H1 (cell line): ENCODE data around the gene SNX2. TPM values are rescaled to one million over a fixed set of nuclear protein-coding genes. Genes with fewer than 3 reads are reported as not detected.

Experiments
- CTCF ChIA-PET: fragments of 300-600 bp; sonication (Branson Sonifier 250); formaldehyde crosslinking; loops from one replicate; lab custom pipeline; 2021; ENCODE audit not compliant: partially characterized antibody; lab: Charles Lee
- POLR2A ChIA-PET: fragments of 300-600 bp; sonication (Branson Sonifier 250); formaldehyde crosslinking; loops from one replicate; lab custom pipeline; 2021; ENCODE audit warnings: inconsistent platforms; ENCODE audit not compliant: partially characterized antibody; lab: Charles Lee
- DNase-seq, 2 experiments: peaks; one replicate each; pipeline versions ENCODE4 v3.0.0 to v3.0.0-alpha.2; 2010 to 2022; ENCODE audit warnings: low spot score in 2 of 2, low read depth in 1 of 2, mixed read lengths in 1 of 2
- FAIRE-seq: peaks from 2 replicates; lab custom pipeline; 2011; peaks lifted over from hg19 to GRCh38; lab: Jason Lieb, UNC
- H2AFZ ChIP-seq: 2 replicates; pipeline ENCODE4 v1.8.1; 2012; ENCODE audit warnings: low read length, inconsistent platforms
- H2AK5ac ChIP-seq: 2 replicates; pipeline ENCODE4 v1.6.1; 2013; ENCODE audit warnings: low read depth, low read length
- H2BK120ac ChIP-seq: replicated peaks from 2 replicates; pipeline ENCODE3; 2013; ENCODE audit warnings: low read depth, low read length, inconsistent platforms
- H2BK12ac ChIP-seq: 2 replicates; pipeline ENCODE4 v1.6.1; 2013; ENCODE audit warnings: low read depth, low read length
- H2BK15ac ChIP-seq: 2 replicates; pipeline ENCODE4 v1.6.1; 2013; ENCODE audit warnings: low read length
- H2BK20ac ChIP-seq: 2 replicates; pipeline ENCODE4 v1.6.1; 2013; ENCODE audit warnings: low read length
- H2BK5ac ChIP-seq: 2 replicates; pipeline ENCODE4 v1.6.1; 2013; ENCODE audit warnings: low read depth, low read length
- H3K14ac ChIP-seq: 2 replicates; pipeline ENCODE4 v1.6.1; 2013; ENCODE audit warnings: inconsistent platforms; ENCODE audit not compliant: insufficient read length
- H3K18ac ChIP-seq: 2 replicates; pipeline ENCODE4 v1.6.1; 2013; ENCODE audit warnings: low read length; ENCODE audit errors: extremely low read depth
- H3K23ac ChIP-seq: 2 replicates; pipeline ENCODE4 v1.6.1; 2013; ENCODE audit warnings: inconsistent platforms; ENCODE audit not compliant: insufficient read length
- H3K23me2 ChIP-seq: 2 replicates; pipeline ENCODE4 v1.6.1; 2013; ENCODE audit warnings: low read depth, low read length
- H3K27ac ChIP-seq: 2 replicates; pipeline ENCODE4 v1.6.1; 2011; ENCODE audit warnings: low read depth, low read length, inconsistent platforms
- H3K27me3 ChIP-seq, 4 experiments: replicated peaks in 1 of 4; 1 replicate in 1 of 4; 2 replicates in 3 of 4; pipeline versions ENCODE4 v1.6.1 to v1.8.1; 2011 to 2013; ENCODE audit warnings: low read length in 3 of 4, mild to moderate bottlenecking in 3 of 4, inconsistent platforms in 2 of 4, mixed read lengths in 2 of 4, moderate library complexity in 1 of 4; ENCODE audit not compliant: control insufficient read depth in 3 of 4, insufficient read depth in 3 of 4; ENCODE audit errors: extremely low read depth in 1 of 4
- H3K36me3 ChIP-seq, 4 experiments: 2 replicates each; pipeline versions ENCODE4 v1.6.1 to v1.8.1; 2011 to 2013; ENCODE audit warnings: mild to moderate bottlenecking in 4 of 4, low read length in 3 of 4, moderate library complexity in 2 of 4, control low read depth in 1 of 4, inconsistent platforms in 1 of 4; ENCODE audit not compliant: insufficient read depth in 4 of 4, control insufficient read depth in 2 of 4
- H3K4ac ChIP-seq: replicated peaks from 2 replicates; pipeline ENCODE3; 2013; ENCODE audit warnings: low read length, low read depth, mixed read lengths, inconsistent platforms; ENCODE audit not compliant: insufficient read length
- H3K4me1 ChIP-seq, 4 experiments: replicated peaks in 1 of 4; 1 replicate in 1 of 4; 2 replicates in 3 of 4; pipeline versions ENCODE4 v1.6.1 to v1.8.1; 2011 to 2013; ENCODE audit warnings: low read length in 3 of 4, inconsistent platforms in 2 of 4, mixed read lengths in 1 of 4; ENCODE audit not compliant: insufficient read depth in 4 of 4, control insufficient read depth in 3 of 4
- H3K4me2 ChIP-seq, 2 experiments: 2 replicates each; pipeline versions ENCODE4 v1.6.1 to v1.8.1; 2011 to 2013; ENCODE audit warnings: low read depth in 2 of 2, low read length in 2 of 2, control low read depth in 1 of 2, inconsistent platforms in 1 of 2, mild to moderate bottlenecking in 1 of 2; ENCODE audit not compliant: insufficient read depth in 1 of 2
- H3K4me3 ChIP-seq, 4 experiments: fragments of 200-600, 300-600 bp in 1 of 4; sonication (generic), shearing (Covaris generic), sonication (Bioruptor Twin) in 1 of 4; 2 replicates each; pipeline versions ENCODE4 v1.5.1 to v1.8.1; 2011 to 2016; ENCODE audit warnings: low read length in 4 of 4, low read depth in 3 of 4, control low read depth in 2 of 4, inconsistent platforms in 2 of 4, mild to moderate bottlenecking in 2 of 4, mixed read lengths in 1 of 4, moderate library complexity in 1 of 4; ENCODE audit not compliant: insufficient read depth in 2 of 4; ENCODE audit errors: extremely low read depth in 1 of 4
- H3K56ac ChIP-seq: replicated peaks from 2 replicates; pipeline ENCODE3; 2013; ENCODE audit warnings: low read depth, mild to moderate bottlenecking, mixed read lengths, low read length, inconsistent platforms; ENCODE audit not compliant: insufficient read length
- H3K79me1 ChIP-seq: 2 replicates; pipeline ENCODE4 v1.6.1; 2013; ENCODE audit warnings: low read depth, low read length, control low read depth
- H3K79me2 ChIP-seq, 2 experiments: 2 replicates each; pipeline versions ENCODE4 v1.6.1 to v1.8.1; 2012 to 2013; ENCODE audit warnings: low read length in 2 of 2, mild to moderate bottlenecking in 2 of 2, inconsistent platforms in 1 of 2; ENCODE audit not compliant: insufficient read depth in 2 of 2, control insufficient read depth in 1 of 2
- H3K9ac ChIP-seq, 4 experiments: replicated peaks in 1 of 4; 1 replicate in 1 of 4; 2 replicates in 3 of 4; pipeline versions ENCODE4 v1.6.1 to v1.8.1; 2011 to 2013; ENCODE audit warnings: low read depth in 3 of 4, low read length in 3 of 4, control low read depth in 2 of 4, mild to moderate bottlenecking in 2 of 4, moderate library complexity in 2 of 4, inconsistent platforms in 1 of 4; ENCODE audit errors: extremely low read depth in 1 of 4
- H3K9me3 ChIP-seq, 2 experiments: 2 replicates each; pipeline versions ENCODE4 v1.6.1 to v1.8.1; 2012 to 2013; ENCODE audit warnings: mild to moderate bottlenecking in 2 of 2, moderate library complexity in 2 of 2, control low read depth in 1 of 2, inconsistent platforms in 1 of 2, low read depth in 1 of 2, low read length in 1 of 2, mixed read lengths in 1 of 2; ENCODE audit not compliant: insufficient read depth in 2 of 2
- H4K20me1 ChIP-seq, 2 experiments: replicated peaks in 1 of 2; 2 replicates each; pipeline versions ENCODE3 to v1.8.1; 2011 to 2013; ENCODE audit warnings: inconsistent platforms in 2 of 2, low read length in 2 of 2, mild to moderate bottlenecking in 1 of 2; ENCODE audit not compliant: insufficient read depth in 2 of 2, control insufficient read depth in 1 of 2
- H4K5ac ChIP-seq: 2 replicates; pipeline ENCODE4 v1.6.1; 2013; ENCODE audit warnings: low read length, low read depth, mixed read lengths, inconsistent platforms; ENCODE audit not compliant: insufficient read length
- H4K8ac ChIP-seq: 2 replicates; pipeline ENCODE4 v1.8.0; 2013; ENCODE audit warnings: mild to moderate bottlenecking, moderate library complexity, low read length, inconsistent platforms; ENCODE audit not compliant: insufficient read depth; ENCODE audit errors: extremely low read depth
- H4K91ac ChIP-seq: replicated peaks from 2 replicates; pipeline ENCODE3; 2013; ENCODE audit warnings: low read length, mixed read lengths, inconsistent platforms; ENCODE audit not compliant: insufficient read length
- CBX8 ChIP-seq: fragments of 300-800, 300-1000 bp; sonication (generic); IDR thresholded peaks from 2 replicates; pipeline ENCODE4 v1.7.1; 2016; ENCODE audit warnings: low read depth, low read length, borderline replicate concordance
- NANOG ChIP-seq: IDR thresholded peaks from 2 replicates; pipeline ENCODE4 v1.6.1; 2011; ENCODE audit warnings: low read length, low read depth, mild to moderate bottlenecking, inconsistent platforms; ENCODE audit not compliant: insufficient read depth, poor library complexity, severe bottlenecking
- WGBS, 2 experiments: shearing (Covaris generic) in 1 of 2; methylation state at CpG; one replicate each; pipeline versions ENCODE4 v1.1.6 to v1.1.7; 2013 to 2015; ENCODE audit warnings: low lambda C conversion rate in 2 of 2, mixed read lengths in 2 of 2, inconsistent platforms in 1 of 2, low coverage in 1 of 2, missing lambda C conversion rate in 1 of 2; ENCODE audit not compliant: insufficient replicate concordance in 2 of 2, insufficient coverage in 1 of 2, insufficient read length in 1 of 2; ENCODE audit errors: extremely low coverage in 1 of 2, missing lambda C conversion rate in 1 of 2; 5-methylcytosine and 5-hydroxymethylcytosine counted together
- polyA plus RNA-seq, 7 experiments: library from polyadenylated mRNA; depleted of rRNA in 3 of 7; stranded (reverse) in 5 of 7; unstranded in 2 of 7; fragments of >200 nt in 5 of 7; fragments of 200-250 nt in 2 of 7; gene quantifications; 1 replicate in 5 of 7; 2 replicates in 1 of 7; 4 replicates in 1 of 7; pipeline versions ENCODE4 v1.2.1 to v1.2.3, GENCODE V29; 2011 to 2013; ENCODE audit warnings: missing spikeins in 2 of 7, mixed read lengths in 2 of 7
- total RNA-seq: library from RNA; stranded (reverse); fragmentation: NEBNext Ultra II Directional; extraction: Animal tissue kit (Norgen Biotek cat#: 25700); gene quantifications from 2 replicates; pipeline ENCODE4 v1.2.1, GENCODE V29; 2021

Gene SNX2
- total and polyA plus RNA-seq, 2 of the 8 experiments (the other 6 are each of a cell fraction or from before 2014, with no cell fraction given), result 51.0 to 61.2 TPM

- no peak overlapping the region for H2BK5ac ChIP-seq
- no peak overlapping the region for H3K27ac ChIP-seq
- no peak overlapping the region for H3K4me2 ChIP-seq
- H2BK120ac ChIP-seq, result no peak overlapping the region
- H3K23ac ChIP-seq, result no peak overlapping the region
- peak overlapping the region; percentile 18; the same call in 1 of the 2 replicates for H2AFZ ChIP-seq
- H4K5ac ChIP-seq, result no peak overlapping the region
- H3K9ac ChIP-seq, result no peak overlapping the region
- ChIA-PET CTCF (interaction anchor here (2.8 kb wide), 1 partner anchor 53 kb away, joined by 9 read pairs; no protein-coding TSS in a partner anchor), POLR2A (no interaction called here)
- TF ChIP-seq CBX8 (no peak), NANOG (no peak)
- H3K23me2 ChIP-seq, result no peaks in the 10 kb centered on the region
- peaks cover 0 to 3% (median 0%) of the 10 kb centered on the region in 4 experiments; a peak in 2 of 7 replicates for H3K4me1 ChIP-seq
- no peak overlapping the region for H4K91ac ChIP-seq
- no peak overlapping the region for H2BK20ac ChIP-seq
- WGBS, 2 experiments, result 85% methylated on average over 4 of the region's 4 CpGs; no CpG with 5 or more reads in 1 of the 2 experiments
- no peak overlapping the region for H3K4ac ChIP-seq
- no peak overlapping the region for H3K18ac ChIP-seq
- H4K8ac ChIP-seq, result no peak overlapping the region
- H3K14ac ChIP-seq, result no peak overlapping the region
- no peaks in the 10 kb centered on the region for H3K79me2 ChIP-seq
- no peak overlapping the region for H3K4me3 ChIP-seq
- H2BK15ac ChIP-seq, result no peak overlapping the region
- H4K20me1 ChIP-seq, result no peaks in the 10 kb centered on the region
- H2BK12ac ChIP-seq, result no peak overlapping the region
- H2AK5ac ChIP-seq, result no peak overlapping the region
- H3K79me1 ChIP-seq, result no peaks in the 10 kb centered on the region
- no peak overlapping the region for H3K56ac ChIP-seq
- DNase-seq, result no peak
- H3K36me3 ChIP-seq, result no peaks in the 10 kb centered on the region
- no peaks in the 10 kb centered on the region for H3K27me3 ChIP-seq
- FAIRE-seq, result no peak
- no peaks in the 10 kb centered on the region for H3K9me3 ChIP-seq
Observed at GRCh38 chr5:122757285-122757684, 17.6 kb upstream of the SNX2 start.
